Right ventricle myocardium inferior (tissue), 1 donor: ENCODE results near the gene IQCM. TPM values are rescaled to one million over a fixed set of nuclear protein-coding genes. Genes with fewer than 3 reads are reported as not detected.
A peak's percentile ranks its signal among the peaks of the same experiment; 100 is the strongest.

Source experiments
- ATAC-seq: fragments of 200-7000 bp; cut with Tn5 transposase; one replicate; pipeline ENCODE4 v1.9.1; 2020; ENCODE audit warnings: mild to moderate bottlenecking, moderate library complexity
- DNase-seq: peaks from one replicate; pipeline ENCODE4 v3.0.0; 2021; ENCODE audit errors: missing footprints
- intact Hi-C: fragments of 100-400 bp; cut with DNase I; formaldehyde crosslinking; loops from one replicate; pipeline ENCODE4 v1.11.0; 2022
- total RNA-seq: library from RNA; stranded (reverse); fragmentation: NEBNext Ultra II Directional; extraction: Animal tissue kit (Norgen Biotek cat#: 25700); gene quantifications from one replicate; pipeline ENCODE4 v1.2.1, GENCODE V29; 2021
- donor health status: DM: no; HTN: yes; CAD: no; lungs with severe emphysema.

Gene IQCM
- total RNA-seq, 1 donor from 2014 or later, result not detected

DNA sequence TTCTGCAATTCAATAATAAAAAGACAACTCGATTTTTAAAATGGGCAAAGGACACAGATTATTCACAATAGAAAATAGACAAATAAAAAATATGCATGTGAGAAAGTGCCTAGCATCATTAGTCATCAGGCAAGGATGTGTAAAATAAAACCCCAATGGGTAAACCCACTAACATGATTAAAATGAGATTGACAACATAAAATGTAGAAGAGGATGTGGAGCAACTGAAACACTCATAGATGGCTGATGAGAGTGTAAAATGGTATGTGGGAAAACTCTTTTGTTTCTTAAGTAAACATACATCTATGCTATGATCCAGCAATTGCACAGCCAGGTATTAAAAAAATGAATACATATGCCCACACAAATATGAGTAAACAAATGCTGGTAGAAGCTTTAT is 177.6 kb downstream of the IQCM start:
- no peak for DNase-seq
- intact Hi-C loops, result no loop called here
- ATAC-seq, result no peak

DNA sequence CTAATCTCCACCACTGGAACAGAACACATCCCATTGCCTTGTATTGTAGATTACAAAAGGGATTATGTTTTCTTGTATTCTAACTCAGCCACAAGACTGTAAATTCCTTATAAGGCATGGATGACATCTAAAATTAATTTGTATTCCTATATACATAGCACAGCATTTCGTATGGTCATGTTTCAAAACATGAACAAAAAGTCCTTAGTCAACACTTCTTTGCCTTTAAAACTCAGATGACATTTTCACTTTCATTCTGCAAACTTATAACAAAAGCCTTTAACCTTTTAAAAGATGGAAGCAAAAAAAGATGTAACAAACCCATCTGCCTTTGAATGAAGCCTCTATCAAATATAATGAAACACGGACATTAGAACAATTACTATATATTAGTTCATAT is 181.3 kb downstream of the IQCM start:
- ATAC-seq (no peak), DNase-seq (no peak)
- intact Hi-C loops, result no loop called here

DNA sequence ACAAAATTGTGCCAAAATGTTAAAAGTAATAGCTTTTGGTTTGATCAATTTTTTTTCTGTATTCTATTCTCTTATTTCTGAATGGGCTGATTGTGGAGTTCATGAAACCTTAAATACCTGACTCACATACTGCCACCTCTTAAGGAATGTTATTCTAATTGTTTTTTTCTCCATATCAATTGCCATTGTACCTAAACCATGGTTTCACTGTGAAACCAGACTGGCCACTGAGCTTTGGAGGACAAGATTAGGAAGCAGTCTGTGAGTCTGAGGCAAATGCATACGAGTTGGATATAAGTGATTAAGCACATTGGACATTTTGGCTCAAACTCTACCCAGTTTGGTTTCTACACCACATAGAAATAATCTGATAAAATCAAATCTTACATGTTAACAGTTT is 184.0 kb downstream of the IQCM start:
- intact Hi-C loops, result no loop called here
- no peak for ATAC-seq
- no peak for DNase-seq

- intact Hi-C loops, result no loop called here
- no peak for ATAC-seq
These were observed 185.6 kb downstream of the IQCM start for GRCh38 chr4:149630064-149630463.

DNA sequence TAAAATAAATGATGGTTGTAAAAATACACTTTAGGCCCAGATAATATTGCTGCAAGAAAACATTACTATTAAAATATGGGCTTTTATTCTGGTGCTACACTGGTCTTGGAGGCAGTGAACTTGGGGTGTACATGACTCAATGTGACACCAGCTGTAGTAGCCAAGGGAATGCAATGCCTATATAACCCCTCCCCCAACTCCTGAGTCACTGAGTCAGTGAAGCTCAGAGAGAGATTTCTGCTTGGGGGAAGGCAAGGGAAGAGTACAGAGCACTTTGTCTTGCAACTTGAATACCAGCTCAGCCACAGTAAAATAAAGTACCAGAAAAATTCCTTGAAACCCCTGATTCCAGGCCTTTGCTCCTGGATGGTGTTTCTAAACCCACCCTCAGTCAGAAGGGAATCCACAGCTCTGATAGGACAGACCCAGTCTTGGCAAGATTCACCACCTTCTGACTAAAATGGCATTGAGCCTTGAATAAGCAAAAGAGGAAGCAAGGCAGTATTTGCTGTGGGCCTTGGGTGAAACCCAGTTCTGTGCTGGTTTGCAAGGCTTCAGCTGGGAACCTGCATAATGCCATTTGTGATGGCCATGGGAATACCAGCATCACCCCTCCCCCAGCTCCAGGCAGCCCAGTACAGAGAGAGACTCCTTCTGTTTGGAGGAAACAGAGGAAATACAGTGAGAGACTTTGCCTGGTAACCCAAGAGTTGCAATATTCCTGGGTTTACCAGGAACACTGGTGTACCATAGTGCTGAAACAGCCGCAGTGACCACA is 209.9 kb downstream of the IQCM start:
- DNase-seq (no peak), ATAC-seq (no peak)
- intact Hi-C loops, result no loop called here

More at GRCh38 chr4:149630064-149630463, 185.6 kb downstream of the IQCM start:
- DNase-seq, result peak; percentile 15

DNA sequence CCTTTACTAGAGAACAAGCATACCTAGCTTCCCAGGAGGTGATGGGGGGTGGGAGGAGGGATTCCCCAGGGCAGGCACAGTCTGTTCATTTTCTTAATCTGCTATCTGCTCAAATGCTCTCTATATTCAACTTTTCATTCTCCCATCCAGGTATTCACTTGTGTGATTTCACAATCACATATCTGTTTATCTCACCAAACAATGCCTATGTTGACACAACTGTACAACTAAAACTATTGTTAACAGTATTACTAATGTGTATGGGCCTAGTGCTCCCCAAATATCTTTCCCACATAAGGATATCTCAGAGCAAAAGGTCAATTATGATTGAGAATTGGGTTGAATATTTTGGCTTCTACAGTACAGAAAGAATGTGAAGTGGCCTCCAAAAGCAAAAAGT is 210.8 kb downstream of the IQCM start:
- no peak for DNase-seq
- intact Hi-C loops, result no loop called here
- no peak for ATAC-seq

DNA sequence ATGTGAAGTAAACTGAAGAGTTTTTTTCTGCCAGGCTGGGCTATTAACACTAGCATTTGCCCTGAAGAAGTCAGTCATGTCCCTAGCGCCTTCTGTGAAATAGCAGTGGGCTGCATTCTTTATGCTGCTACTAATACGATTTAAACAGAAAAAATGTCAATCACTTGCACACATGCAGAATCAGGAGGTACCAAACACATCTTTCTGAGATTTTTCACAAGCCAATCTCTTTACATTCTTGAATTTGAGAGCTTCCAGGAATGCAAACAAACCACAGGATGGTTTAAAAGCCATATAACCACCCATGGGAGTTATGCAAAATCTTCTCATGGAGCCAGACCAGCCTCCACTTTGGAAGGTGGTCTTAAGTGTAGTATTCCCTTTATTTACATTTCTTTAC is 220.1 kb downstream of the IQCM start:
- intact Hi-C loops, result no loop called here
- no peak for DNase-seq
- no peak for ATAC-seq

DNA sequence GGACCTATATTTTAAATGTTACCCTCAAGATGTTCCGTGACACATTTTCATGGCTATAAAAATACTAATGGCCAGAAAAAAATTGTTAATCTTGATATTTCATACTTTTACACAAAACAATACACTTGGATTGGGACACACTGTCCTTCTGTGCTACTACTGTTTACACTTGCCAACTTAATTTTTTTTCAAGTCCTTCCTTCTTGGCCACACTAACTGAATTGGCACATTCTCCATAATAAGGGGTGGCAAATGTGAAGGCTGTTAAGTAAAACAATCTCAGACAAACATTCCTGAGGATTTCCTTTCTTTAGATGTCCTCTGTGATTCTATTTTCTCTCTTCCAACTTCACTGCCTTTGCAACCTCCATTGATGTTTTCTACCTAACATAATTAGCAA is 225.8 kb downstream of the IQCM start:
- ATAC-seq, result no peak
- no peak for DNase-seq
- intact Hi-C loops, result no loop called here

GRCh38 chr4:149584722-149585121 is 230.9 kb downstream of the IQCM start:
- ATAC-seq, result no peak
- intact Hi-C loops, result no loop called here
- DNase-seq, result no peak

GRCh38 chr4:149574971-149575370 is 240.7 kb downstream of the IQCM start:
- intact Hi-C loops, result no loop called here
- DNase-seq (no peak), ATAC-seq (no peak)

GRCh38 chr4:149572716-149573115 is 242.9 kb downstream of the IQCM start:
- ATAC-seq (no peak), DNase-seq (no peak)
- intact Hi-C loops, result no loop called here

DNA sequence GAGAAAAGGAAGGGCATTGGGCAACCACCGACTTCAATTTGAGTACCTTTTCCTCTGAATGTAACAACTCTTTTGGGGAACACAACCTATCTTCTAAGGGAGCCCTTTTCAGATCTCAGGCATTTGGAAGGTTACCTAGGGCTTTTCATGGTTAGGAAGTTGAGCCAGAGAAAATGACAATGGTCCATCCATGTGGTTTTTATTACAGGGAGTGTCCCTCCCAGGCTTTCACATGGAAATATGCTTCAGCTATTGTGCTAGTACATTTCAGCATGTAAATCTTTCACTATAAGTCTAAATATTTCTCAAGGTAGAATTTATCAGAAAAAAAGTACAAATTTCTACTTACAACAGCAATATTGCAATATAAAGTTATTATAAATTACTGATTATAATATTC is 259.8 kb downstream of the IQCM start:
- intact Hi-C loops, result loop anchor here (10.0 kb wide), 1 partner anchor 339 kb away; no protein-coding TSS in a partner anchor
- DNase-seq, result no peak
- no peak for ATAC-seq

GRCh38 chr4:149555146-149555545 is 260.5 kb downstream of the IQCM start:
- no peak for DNase-seq
- ATAC-seq, result no peak
- intact Hi-C loops, result loop anchor here (10.0 kb wide), 1 partner anchor 340 kb away; no protein-coding TSS in a partner anchor

DNA sequence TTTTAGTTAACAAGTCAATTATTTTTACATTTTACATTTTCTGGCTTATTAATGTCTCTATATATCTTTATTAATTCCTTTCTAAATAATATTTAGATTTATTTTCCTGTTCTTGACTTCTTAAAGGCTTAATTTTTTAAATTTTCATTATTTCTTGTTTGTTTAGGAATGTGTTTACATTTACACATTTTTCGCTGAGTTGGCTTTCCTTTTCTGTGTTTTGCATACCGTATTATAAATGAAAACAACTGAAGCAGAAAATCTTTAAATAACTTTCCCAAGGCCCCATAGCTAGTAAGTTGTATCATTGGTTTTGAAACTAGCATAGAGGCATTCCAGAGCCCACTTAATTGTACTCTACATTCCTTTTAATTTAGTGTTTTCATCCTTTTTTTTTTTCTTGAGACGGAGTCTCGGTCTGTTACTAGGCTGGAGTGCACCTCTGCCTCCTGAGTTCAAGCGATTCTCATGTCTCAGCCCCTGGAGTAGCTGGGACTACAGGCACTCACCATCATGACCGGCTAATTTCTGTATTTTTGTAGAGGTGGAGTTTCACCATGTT is 261.6 kb downstream of the IQCM start:
- intact Hi-C loops, result loop anchor here (5.0 to 10.0 kb wide), 2 partner anchors 182 to 341 kb away; no protein-coding TSS in a partner anchor
- DNase-seq (no peak), ATAC-seq (no peak)

GRCh38 chr4:149552601-149553000 is 263.0 kb downstream of the IQCM start:
- intact Hi-C loops, result loop anchor here (5.0 to 10.0 kb wide), 2 partner anchors 180 to 342 kb away; no protein-coding TSS in a partner anchor
- DNase-seq, result no peak
- no peak for ATAC-seq

DNA sequence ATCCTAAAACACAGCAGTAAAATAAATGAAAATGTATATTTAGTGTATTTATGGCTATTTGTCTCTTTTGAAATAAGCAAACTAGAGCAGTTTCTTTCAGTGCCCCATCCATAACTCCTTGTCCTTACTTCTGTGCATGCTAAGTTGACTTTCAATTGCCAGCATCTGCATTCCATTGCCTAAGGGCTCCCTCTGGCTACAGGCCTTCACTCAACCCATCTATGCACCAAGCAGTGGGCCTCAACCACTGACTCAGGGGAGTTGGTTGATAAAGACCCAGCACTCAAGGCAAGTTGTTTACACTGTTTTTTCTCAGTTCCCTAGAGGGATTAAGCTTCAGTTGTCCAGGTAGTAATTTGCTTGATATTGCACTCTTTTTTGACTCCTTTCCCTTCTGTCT is 265.7 kb downstream of the IQCM start:
- ATAC-seq (no peak), DNase-seq (no peak)
- intact Hi-C loops, result loop anchor here (5.0 to 10.0 kb wide), 2 partner anchors 178 to 345 kb away; no protein-coding TSS in a partner anchor

DNA sequence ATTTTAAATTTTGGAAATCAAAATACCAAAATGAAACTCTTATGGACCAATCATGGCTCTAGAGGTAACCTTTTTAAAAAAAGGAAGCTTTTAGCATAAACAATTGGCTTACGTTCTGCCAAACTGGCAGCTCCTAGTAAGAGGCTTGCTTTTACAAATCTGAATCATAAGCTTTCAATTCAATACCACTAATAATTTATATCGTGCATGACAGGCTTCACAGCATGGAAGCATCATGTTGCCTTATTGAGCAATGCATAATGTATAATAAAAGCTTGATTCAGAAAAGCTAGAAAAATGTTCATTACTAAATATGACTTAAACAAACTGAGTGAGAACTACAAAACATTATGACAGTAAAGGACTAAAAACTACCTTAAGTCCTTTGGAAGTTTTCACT is 280.9 kb downstream of the IQCM start:
- ATAC-seq (no peak), DNase-seq (no peak)
- intact Hi-C loops, result no loop called here

- no peak for DNase-seq
- no peak for ATAC-seq
- intact Hi-C loops, result no loop called here
These were observed 283.8 kb downstream of the IQCM start for GRCh38 chr4:149531861-149532260.

GRCh38 chr4:149523039-149523438 is 292.6 kb downstream of the IQCM start:
- ATAC-seq (no peak), DNase-seq (no peak)
- intact Hi-C loops, result no loop called here

DNA sequence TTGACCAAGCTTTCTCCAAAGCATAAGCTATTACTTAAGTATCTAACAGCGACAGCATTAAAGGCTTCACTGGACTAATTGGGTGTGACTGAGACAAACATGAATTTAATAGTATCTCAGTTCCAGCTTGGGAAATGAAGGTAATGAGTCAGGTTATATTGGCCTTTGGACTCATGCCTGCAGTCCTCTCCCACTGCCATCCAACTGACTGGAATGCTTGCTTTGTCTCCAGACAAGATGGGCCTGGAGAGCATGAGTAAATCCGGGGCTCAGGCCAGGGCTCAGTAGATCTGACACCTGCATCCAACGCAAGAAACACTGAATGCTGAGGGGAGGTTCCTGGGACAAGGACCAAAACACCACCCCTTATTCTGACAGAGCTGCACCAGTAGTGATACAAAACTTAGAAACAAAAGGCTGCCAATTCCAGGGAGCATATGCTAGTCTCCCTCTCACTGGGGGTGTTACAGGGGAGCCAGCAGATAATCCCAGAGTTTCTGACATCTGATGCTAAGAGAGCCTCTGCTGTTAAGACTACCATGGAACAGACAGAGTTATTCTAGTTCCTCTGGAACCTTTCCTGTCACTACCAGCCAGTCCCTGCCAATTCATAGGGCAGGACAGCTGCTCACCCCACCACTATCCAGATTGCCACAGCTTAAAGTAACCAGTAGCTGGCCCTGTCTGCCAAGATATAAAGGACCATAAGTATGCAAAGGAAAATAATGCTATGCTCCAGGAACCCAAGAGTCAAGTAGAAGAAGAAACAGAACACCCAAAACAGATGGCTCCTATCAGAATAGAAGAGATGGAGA is 293.8 kb downstream of the IQCM start:
- intact Hi-C loops, result no loop called here
- no peak for DNase-seq
- ATAC-seq, result peak; percentile 69
